ENCODE data around the gene CFAP20DC. TPM values are rescaled to one million over a fixed set of nuclear protein-coding genes. Genes with fewer than 3 reads are reported as not detected.

The CFAP20DC gene
- total RNA-seq, 1 experiment from 2014 or later, result 2.8 TPM

DNA sequence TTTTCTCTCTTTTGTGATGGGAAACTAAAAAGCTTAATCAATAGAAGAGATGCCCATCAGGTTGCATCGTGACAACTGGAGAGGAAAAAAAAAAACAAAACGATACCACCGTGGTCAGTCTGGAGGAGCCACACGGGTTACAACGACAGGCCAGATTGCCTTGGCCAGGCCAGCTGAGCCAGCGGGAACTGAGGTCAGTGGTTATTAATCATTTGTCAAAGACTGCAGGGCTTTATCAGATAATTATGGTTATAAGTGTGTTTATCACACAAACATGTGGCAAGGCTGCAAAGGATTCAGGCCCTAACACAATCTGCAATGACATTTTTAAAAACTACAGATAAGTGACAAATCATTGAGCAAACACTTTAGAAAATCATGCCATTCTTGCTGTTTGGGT lies 248.3 kb downstream of the CFAP20DC start:
- ChIA-PET CTCF (no interaction called here), POLR2A (no interaction called here)
- H3K27ac Mint-ChIP-seq (ENCODE audit: unreplicated experiment), result no peak overlapping the region
- H3K4me1 Mint-ChIP-seq (ENCODE audit: low read depth, unreplicated experiment), result no peaks in the 10 kb centered on the region
- DNase-seq, result no peak
- no peaks in the 10 kb centered on the region for H3K36me3 ChIP-seq (ENCODE audit: control insufficient read depth, insufficient read depth, low read length)
- no peaks in the 10 kb centered on the region for H3K9me3 Mint-ChIP-seq (ENCODE audit: unreplicated experiment)
- no peaks in the 10 kb centered on the region for H3K27me3 ChIP-seq (replicated peaks; ENCODE audit: control insufficient read depth, insufficient read depth, low read length)
- no peaks in the 10 kb centered on the region for H3K4me1 ChIP-seq
- H3K4me3 Mint-ChIP-seq (ENCODE audit: unreplicated experiment), result no peak overlapping the region
- H3K36me3 Mint-ChIP-seq (ENCODE audit: insufficient read depth, unreplicated experiment), result no peaks in the 10 kb centered on the region
- H3K9me3 ChIP-seq, result no peaks in the 10 kb centered on the region
- TF ChIP-seq, protein P1, sequence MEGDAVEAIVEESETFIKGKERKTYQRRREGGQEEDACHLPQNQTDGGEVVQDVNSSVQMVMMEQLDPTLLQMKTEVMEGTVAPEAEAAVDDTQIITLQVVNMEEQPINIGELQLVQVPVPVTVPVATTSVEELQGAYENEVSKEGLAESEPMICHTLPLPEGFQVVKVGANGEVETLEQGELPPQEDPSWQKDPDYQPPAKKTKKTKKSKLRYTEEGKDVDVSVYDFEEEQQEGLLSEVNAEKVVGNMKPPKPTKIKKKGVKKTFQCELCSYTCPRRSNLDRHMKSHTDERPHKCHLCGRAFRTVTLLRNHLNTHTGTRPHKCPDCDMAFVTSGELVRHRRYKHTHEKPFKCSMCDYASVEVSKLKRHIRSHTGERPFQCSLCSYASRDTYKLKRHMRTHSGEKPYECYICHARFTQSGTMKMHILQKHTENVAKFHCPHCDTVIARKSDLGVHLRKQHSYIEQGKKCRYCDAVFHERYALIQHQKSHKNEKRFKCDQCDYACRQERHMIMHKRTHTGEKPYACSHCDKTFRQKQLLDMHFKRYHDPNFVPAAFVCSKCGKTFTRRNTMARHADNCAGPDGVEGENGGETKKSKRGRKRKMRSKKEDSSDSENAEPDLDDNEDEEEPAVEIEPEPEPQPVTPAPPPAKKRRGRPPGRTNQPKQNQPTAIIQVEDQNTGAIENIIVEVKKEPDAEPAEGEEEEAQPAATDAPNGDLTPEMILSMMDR (IDR thresholded peaks at IDR 0.05; ENCODE audit: insufficient read depth in 1 of 2, low read depth in 1 of 2, low read length in 1 of 2, severe bottlenecking in 1 of 2, unreplicated experiment in 1 of 2), result no peak
- peaks cover 3% of the 10 kb centered on the region for H3K27me3 Mint-ChIP-seq (ENCODE audit: insufficient read depth, unreplicated experiment)
- H3K4me3 ChIP-seq (ENCODE audit: low read depth, low read length), result no peak overlapping the region
- intact Hi-C loops (cut with micrococcal nuclease; ENCODE audit: unreplicated experiment), result no loop called here
- BruUV-seq (replicated peaks), result no TSS peak

- CTCF ChIA-PET, result no interaction called here
- H3K27ac Mint-ChIP-seq (ENCODE audit: unreplicated experiment), result no peak overlapping the region
- H3K36me3 Mint-ChIP-seq (ENCODE audit: insufficient read depth, unreplicated experiment), result no peaks in the 10 kb centered on the region
- H3K27me3 ChIP-seq (replicated peaks; ENCODE audit: control insufficient read depth, insufficient read depth, low read length), result no peaks in the 10 kb centered on the region
- H3K4me1 ChIP-seq, result no peaks in the 10 kb centered on the region
- intact Hi-C loops (cut with micrococcal nuclease; ENCODE audit: unreplicated experiment), result no loop called here
- H3K9me3 ChIP-seq, result no peaks in the 10 kb centered on the region
- H3K9me3 Mint-ChIP-seq (ENCODE audit: unreplicated experiment), result no peaks in the 10 kb centered on the region
- H3K4me3 Mint-ChIP-seq (ENCODE audit: unreplicated experiment), result no peak overlapping the region
- TF ChIP-seq, protein P1 (IDR thresholded peaks at IDR 0.05; ENCODE audit: insufficient read depth in 1 of 2, low read depth in 1 of 2, low read length in 1 of 2, severe bottlenecking in 1 of 2, unreplicated experiment in 1 of 2), result no peak
- no peak for DNase-seq
- H3K36me3 ChIP-seq (ENCODE audit: control insufficient read depth, insufficient read depth, low read length), result no peaks in the 10 kb centered on the region
- no peak overlapping the region for H3K4me3 ChIP-seq (ENCODE audit: low read depth, low read length)
- no TSS peak for BruUV-seq (replicated peaks)
- peaks cover 3% of the 10 kb centered on the region for H3K27me3 Mint-ChIP-seq (ENCODE audit: insufficient read depth, unreplicated experiment)
- POLR2A ChIA-PET, result no interaction called here
- no peaks in the 10 kb centered on the region for H3K4me1 Mint-ChIP-seq (ENCODE audit: low read depth, unreplicated experiment)
These were observed 248.9 kb downstream of the CFAP20DC start for GRCh38 chr3:58800940-58801339.

GRCh38 chr3:58800032-58800431 lies 249.8 kb downstream of the CFAP20DC start:
- intact Hi-C loops (cut with micrococcal nuclease; ENCODE audit: unreplicated experiment), result no loop called here
- H3K9me3 ChIP-seq, result no peaks in the 10 kb centered on the region
- Mint-ChIP-seq H3K4me3 (ENCODE audit: unreplicated experiment) (no peak overlapping the region), H3K4me1 (ENCODE audit: low read depth, unreplicated experiment) (no peaks in the 10 kb centered on the region), H3K27me3 (ENCODE audit: insufficient read depth, unreplicated experiment) (peaks cover 5% of the 10 kb centered on the region), H3K9me3 (ENCODE audit: unreplicated experiment) (no peaks in the 10 kb centered on the region), H3K27ac (ENCODE audit: unreplicated experiment) (no peak overlapping the region), H3K36me3 (ENCODE audit: insufficient read depth, unreplicated experiment) (no peaks in the 10 kb centered on the region)
- CTCF ChIA-PET, result no interaction called here
- H3K4me1 ChIP-seq, result no peaks in the 10 kb centered on the region
- H3K4me3 ChIP-seq (ENCODE audit: low read depth, low read length), result no peak overlapping the region
- DNase-seq, result no peak
- POLR2A ChIA-PET, result no interaction called here
- no TSS peak for BruUV-seq (replicated peaks)
- H3K27me3 ChIP-seq (replicated peaks; ENCODE audit: control insufficient read depth, insufficient read depth, low read length), result no peaks in the 10 kb centered on the region
- TF ChIP-seq, protein P1 (IDR thresholded peaks at IDR 0.05; ENCODE audit: insufficient read depth in 1 of 2, low read depth in 1 of 2, low read length in 1 of 2, severe bottlenecking in 1 of 2, unreplicated experiment in 1 of 2), result no peak
- H3K36me3 ChIP-seq (ENCODE audit: control insufficient read depth, insufficient read depth, low read length), result no peaks in the 10 kb centered on the region
